Neuronal stem cell (in vitro differentiated cells): ENCODE data around the gene ZBTB12.

Experiments
- DNase-seq: peaks from one replicate; pipeline ENCODE4 v3.0.0-alpha.2; 2013; ENCODE audit warnings: low spot score
- H2AFZ ChIP-seq: one replicate; pipeline ENCODE4 v1.6.1; 2013; ENCODE audit warnings: mild to moderate bottlenecking, low read length, inconsistent platforms
- H2AK5ac ChIP-seq: 2 replicates; pipeline ENCODE4 v1.6.1; 2013; ENCODE audit warnings: low read depth, mild to moderate bottlenecking, inconsistent platforms, low read length, moderate library complexity, mixed read lengths
- H2BK120ac ChIP-seq: 2 replicates; pipeline ENCODE4 v1.6.1; 2013; ENCODE audit warnings: low read depth, mild to moderate bottlenecking, inconsistent platforms, low read length, moderate library complexity, mixed read lengths
- H2BK12ac ChIP-seq: one replicate; pipeline ENCODE4 v1.6.1; 2013; ENCODE audit warnings: low read length, inconsistent platforms
- H2BK15ac ChIP-seq: 2 replicates; pipeline ENCODE4 v1.6.1; 2013; ENCODE audit warnings: mild to moderate bottlenecking, low read length, inconsistent platforms, mixed read lengths
- H2BK5ac ChIP-seq: one replicate; pipeline ENCODE4 v1.6.1; 2013; ENCODE audit warnings: inconsistent platforms, mild to moderate bottlenecking, low read length, moderate library complexity
- H3K14ac ChIP-seq: one replicate; pipeline ENCODE4 v1.6.1; 2013; ENCODE audit warnings: low read length, inconsistent platforms
- H3K18ac ChIP-seq: 2 replicates; pipeline ENCODE4 v1.6.1; 2013; ENCODE audit warnings: low read length, inconsistent platforms
- H3K23ac ChIP-seq: 2 replicates; pipeline ENCODE4 v1.6.1; 2013; ENCODE audit warnings: low read depth, mild to moderate bottlenecking, mixed read lengths, low read length, inconsistent platforms; ENCODE audit not compliant: poor library complexity
- H3K27ac ChIP-seq: replicated peaks from 3 replicates; pipeline ENCODE4 v1.5.1; 2013; ENCODE audit warnings: low read length, inconsistent platforms
- H3K27me3 ChIP-seq, 3 experiments: 2 replicates each; pipeline ENCODE4 v1.6.1; 2013; ENCODE audit warnings: low read length in 3 of 3, mild to moderate bottlenecking in 2 of 3, inconsistent platforms in 1 of 3, low read depth in 1 of 3, mixed read lengths in 1 of 3, moderate library complexity in 1 of 3; ENCODE audit not compliant: control insufficient read depth in 3 of 3, insufficient read depth in 3 of 3
- H3K36me3 ChIP-seq, 2 donors: replicated peaks in 1 of 2; 2 replicates each; pipeline ENCODE4 v1.6.1; 2013; ENCODE audit warnings: low read length in 2 of 2; ENCODE audit not compliant: control insufficient read depth in 2 of 2, insufficient read depth in 2 of 2
- H3K4ac ChIP-seq: 2 replicates; pipeline ENCODE4 v1.6.1; 2013; ENCODE audit warnings: inconsistent platforms, mild to moderate bottlenecking, low read length, moderate library complexity
- H3K4me1 ChIP-seq, 2 donors: 1 replicate in 1 of 2; 2 replicates in 1 of 2; pipeline ENCODE4 v1.6.1; 2013; ENCODE audit warnings: low read length in 2 of 2, low read depth in 1 of 2; ENCODE audit not compliant: control insufficient read depth in 2 of 2, insufficient read depth in 1 of 2
- H3K4me2 ChIP-seq: one replicate; pipeline ENCODE4 v1.6.1; 2013; ENCODE audit warnings: mild to moderate bottlenecking, low read length, inconsistent platforms; ENCODE audit not compliant: insufficient read depth, poor library complexity, severe bottlenecking
- H3K4me3 ChIP-seq, 2 donors: 2 replicates each; pipeline ENCODE4 v1.5.1; 2013; ENCODE audit warnings: low read length in 2 of 2, mild to moderate bottlenecking in 2 of 2, inconsistent platforms in 1 of 2, moderate library complexity in 1 of 2
- H3K79me1 ChIP-seq: one replicate; pipeline ENCODE4 v1.6.1; 2013; ENCODE audit warnings: low read depth, mild to moderate bottlenecking, inconsistent platforms, low read length, moderate library complexity
- H3K9ac ChIP-seq: one replicate; pipeline ENCODE4 v1.6.1; 2013; ENCODE audit warnings: mild to moderate bottlenecking, low read depth, low read length, inconsistent platforms; ENCODE audit not compliant: poor library complexity
- H3K9me3 ChIP-seq, 2 donors: replicated peaks in 1 of 2; 2 replicates each; pipeline versions ENCODE3 to v1.6.1; 2013; ENCODE audit warnings: low read length in 2 of 2, mild to moderate bottlenecking in 2 of 2, inconsistent platforms in 1 of 2, low read depth in 1 of 2, mixed read lengths in 1 of 2, moderate library complexity in 1 of 2; ENCODE audit not compliant: control insufficient read depth in 2 of 2, insufficient read depth in 1 of 2
- H4K8ac ChIP-seq: one replicate; pipeline ENCODE4 v1.6.1; 2013; ENCODE audit warnings: low read depth, mild to moderate bottlenecking, inconsistent platforms, low read length, moderate library complexity
- H4K91ac ChIP-seq: one replicate; pipeline ENCODE4 v1.6.1; 2013; ENCODE audit warnings: low read length, low read depth, mild to moderate bottlenecking, inconsistent platforms; ENCODE audit not compliant: poor library complexity
- WGBS, 2 donors: extraction: QIAGEN DNeasy Blood & Tissue Kit; methylation state at CpG; one replicate each; pipeline ENCODE4 v1.1.7; 2013; ENCODE audit warnings: missing lambda C conversion rate in 2 of 2, mixed read lengths in 1 of 2; ENCODE audit not compliant: insufficient read length in 2 of 2, insufficient replicate concordance in 1 of 2; ENCODE audit errors: extremely low coverage in 2 of 2; 5-methylcytosine and 5-hydroxymethylcytosine counted together

The ZBTB12 gene

DNA sequence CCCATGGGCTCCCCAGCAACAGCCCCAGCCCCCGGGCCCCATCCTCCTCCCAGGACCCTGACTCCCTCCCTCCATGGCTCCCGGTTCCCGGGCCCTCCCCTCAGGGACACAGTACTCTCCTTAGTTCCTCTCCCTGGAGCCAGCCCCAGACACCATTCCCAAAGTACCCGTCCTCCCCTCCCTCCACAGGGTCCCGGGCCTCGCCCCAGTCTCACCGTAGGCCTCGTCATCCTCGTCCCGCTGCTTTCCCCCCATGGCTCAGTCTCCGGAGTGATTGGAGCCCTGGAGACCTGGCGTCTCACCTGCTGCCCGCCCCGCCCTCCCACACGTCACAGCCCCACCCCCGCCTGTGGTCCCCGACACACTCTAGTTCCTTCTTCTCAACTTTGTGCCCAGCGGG is 23.2 kb downstream of the ZBTB12 start, which contains the start of gene SLC44A4:
SLC44A4 (minus strand) TSS at position 272 of the 400 bp plus-strand sequence; CDS start at position 255, 17 bp downstream.
- Histone ChIP-seq H3K27ac (no peak within 1 kb of the TSS), H3K18ac (peak within 1 kb of the TSS; percentile 74), H3K14ac (no peak within 1 kb of the TSS), H4K91ac (no peak within 1 kb of the TSS), H3K36me3 (peaks cover 39 to 41% of the 10 kb centered on the region in 2 donors), H4K8ac (no peak within 1 kb of the TSS), H3K23ac (no peak within 1 kb of the TSS), H2AK5ac (peak within 1 kb of the TSS; percentile 10), H2BK12ac (no peak within 1 kb of the TSS), H3K4me3 (no peak within 1 kb of the TSS), H2BK120ac (no peak within 1 kb of the TSS), H3K9me3 (no peaks in the 10 kb centered on the region), H2BK5ac (no peak within 1 kb of the TSS), H2AFZ (no peak within 1 kb of the TSS), H2BK15ac (peak within 1 kb of the TSS; percentile 11), H3K9ac (no peak within 1 kb of the TSS), H3K4me2 (no peak within 1 kb of the TSS), H3K27me3 (no peaks in the 10 kb centered on the region), H3K4ac (no peak within 1 kb of the TSS), H3K79me1 (no peaks in the 10 kb centered on the region), H3K4me1 (no peaks in the 10 kb centered on the region)
- WGBS, 2 donors, result no CpG with 5 or more reads among the region's 18 CpGs
- no peak for DNase-seq

DNA sequence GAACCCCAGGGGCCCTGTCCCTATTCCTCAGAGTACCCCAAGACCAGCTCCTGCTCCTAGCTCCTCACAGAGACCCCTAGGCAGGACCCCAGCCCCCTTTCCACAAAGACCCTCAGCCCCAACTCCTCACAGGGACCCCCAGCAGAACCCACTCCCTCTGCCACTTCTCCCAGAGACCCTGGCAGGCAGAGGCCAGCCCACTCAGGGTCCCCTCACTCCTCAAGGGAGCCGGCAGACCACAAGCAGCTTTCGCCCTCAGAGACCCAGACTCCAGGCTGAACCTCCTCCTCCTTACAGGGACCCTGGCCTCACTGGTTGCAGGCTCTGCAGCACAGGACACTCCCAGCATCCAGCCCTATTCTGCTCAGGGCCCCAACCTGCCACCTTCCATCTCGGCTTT is 23.7 kb downstream of the ZBTB12 start:
- Histone ChIP-seq H2BK120ac (no peak overlapping the region), H3K18ac (no peak overlapping the region), H4K91ac (no peak overlapping the region), H3K27me3 (no peaks in the 10 kb centered on the region), H4K8ac (no peak overlapping the region), H2BK15ac (no peak overlapping the region), H3K4me2 (no peak overlapping the region), H3K36me3 (peaks cover 34 to 36% of the 10 kb centered on the region in 2 donors), H3K4me3 (no peak overlapping the region), H3K79me1 (no peaks in the 10 kb centered on the region), H3K14ac (no peak overlapping the region), H3K4me1 (no peaks in the 10 kb centered on the region), H2AFZ (no peak overlapping the region), H3K4ac (no peak overlapping the region), H3K9me3 (no peaks in the 10 kb centered on the region), H2BK12ac (no peak overlapping the region), H3K27ac (no peak overlapping the region), H3K9ac (no peak overlapping the region), H2AK5ac (peak overlapping the region; percentile 10), H2BK5ac (no peak overlapping the region), H3K23ac (no peak overlapping the region)
- no peak for DNase-seq
- no CpG with 5 or more reads among the region's 3 CpGs for WGBS, 2 donors

DNA sequence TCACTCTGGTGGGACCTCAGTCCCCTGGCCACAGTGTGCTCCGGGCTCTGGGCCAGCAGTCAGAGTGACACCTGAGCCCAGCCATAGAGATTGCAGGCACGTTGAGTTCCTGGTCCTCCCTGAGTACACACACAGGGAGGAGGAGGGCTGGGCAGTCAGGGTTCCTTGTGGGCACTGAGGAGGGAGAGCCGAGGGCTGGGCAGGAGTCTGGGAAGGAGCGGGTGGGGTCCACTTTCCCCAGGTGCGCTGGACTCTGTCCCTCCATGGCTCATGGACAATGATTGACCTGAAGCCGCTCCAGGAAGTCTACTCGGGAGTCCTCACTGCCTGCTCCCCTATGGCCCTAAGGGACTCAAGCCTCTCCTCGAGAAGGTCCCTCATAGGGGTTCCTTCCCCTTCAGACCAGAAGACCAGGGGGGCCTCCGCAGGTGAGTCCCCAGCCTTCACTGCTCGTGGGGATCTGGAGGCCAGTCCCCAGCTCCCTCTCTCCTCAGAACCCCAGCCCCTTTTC is 24.2 kb downstream of the ZBTB12 start:
- Histone ChIP-seq H2BK120ac (no peak overlapping the region), H3K27me3 (no peaks in the 10 kb centered on the region), H2AFZ (no peak overlapping the region), H3K9ac (no peak overlapping the region), H3K9me3 (no peaks in the 10 kb centered on the region), H3K79me1 (no peaks in the 10 kb centered on the region), H3K4me3 (no peak overlapping the region), H3K27ac (no peak overlapping the region), H3K14ac (no peak overlapping the region), H3K4me1 (no peaks in the 10 kb centered on the region), H3K36me3 (peaks cover 28 to 31% of the 10 kb centered on the region in 2 donors), H2BK12ac (no peak overlapping the region), H3K18ac (no peak overlapping the region), H3K4ac (no peak overlapping the region), H4K8ac (no peak overlapping the region), H4K91ac (no peak overlapping the region), H2AK5ac (no peak overlapping the region), H3K23ac (peak overlapping the region; percentile 27), H3K4me2 (no peak overlapping the region), H2BK15ac (no peak overlapping the region), H2BK5ac (peak overlapping the region; percentile 42)
- WGBS, 2 donors, result no CpG with 5 or more reads among the region's 10 CpGs
- DNase-seq, result no peak

DNA sequence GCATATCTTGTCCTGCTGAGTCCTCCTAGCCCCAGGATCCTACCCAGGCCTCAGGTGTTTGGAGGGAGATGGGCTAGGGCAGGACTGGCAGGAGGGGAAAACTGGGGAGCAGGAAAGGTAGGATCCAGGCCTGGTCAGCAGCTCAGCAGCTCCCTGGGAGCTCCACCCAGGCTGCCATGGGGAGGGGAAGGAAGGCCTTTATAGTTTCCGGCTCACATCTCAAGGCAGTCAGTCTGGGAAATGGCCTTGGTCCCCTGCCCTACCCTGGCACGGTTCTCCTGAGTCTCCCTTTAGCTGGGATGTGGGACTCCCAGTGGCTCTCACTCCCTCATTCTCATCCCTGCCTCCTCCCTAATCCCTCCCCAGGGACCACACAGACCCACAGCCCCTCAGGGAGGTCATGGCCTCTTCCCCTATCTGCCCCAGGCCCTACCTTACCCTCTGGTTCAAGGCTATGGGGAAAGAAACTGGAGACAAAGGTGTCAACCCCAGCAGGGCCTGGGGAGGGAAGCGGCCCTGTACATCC is 24.7 kb downstream of the ZBTB12 start:
- H3K14ac ChIP-seq, result no peak overlapping the region
- peaks cover 23 to 26% of the 10 kb centered on the region in 2 donors for H3K36me3 ChIP-seq
- H2AK5ac ChIP-seq, result no peak overlapping the region
- H4K91ac ChIP-seq, result no peak overlapping the region
- no CpG with 5 or more reads among the region's 3 CpGs for WGBS, 2 donors
- no peak overlapping the region for H2BK120ac ChIP-seq
- H2BK12ac ChIP-seq, result no peak overlapping the region
- no peak overlapping the region for H2BK15ac ChIP-seq
- H3K23ac ChIP-seq, result peak overlapping the region; percentile 51
- H3K4me2 ChIP-seq, result no peak overlapping the region
- no peak for DNase-seq
- no peak overlapping the region for H4K8ac ChIP-seq
- H3K9me3 ChIP-seq, result no peaks in the 10 kb centered on the region
- no peak overlapping the region for H3K18ac ChIP-seq
- H3K4ac ChIP-seq, result no peak overlapping the region
- peak overlapping the region; percentile 42 for H2BK5ac ChIP-seq
- H3K79me1 ChIP-seq, result no peaks in the 10 kb centered on the region
- no peak overlapping the region for H3K4me3 ChIP-seq
- H3K27me3 ChIP-seq, result no peaks in the 10 kb centered on the region
- H3K4me1 ChIP-seq, result no peaks in the 10 kb centered on the region
- H3K27ac ChIP-seq, result no peak overlapping the region
- H2AFZ ChIP-seq, result no peak overlapping the region
- H3K9ac ChIP-seq, result no peak overlapping the region
